ENCODE data around the gene NSF. TPM values are rescaled to one million over a fixed set of nuclear protein-coding genes. Genes with fewer than 3 reads are reported as not detected.

Gene NSF
- total RNA-seq, 2 donors from 2014 or later: 29.7 to 41.0 TPM

DNA sequence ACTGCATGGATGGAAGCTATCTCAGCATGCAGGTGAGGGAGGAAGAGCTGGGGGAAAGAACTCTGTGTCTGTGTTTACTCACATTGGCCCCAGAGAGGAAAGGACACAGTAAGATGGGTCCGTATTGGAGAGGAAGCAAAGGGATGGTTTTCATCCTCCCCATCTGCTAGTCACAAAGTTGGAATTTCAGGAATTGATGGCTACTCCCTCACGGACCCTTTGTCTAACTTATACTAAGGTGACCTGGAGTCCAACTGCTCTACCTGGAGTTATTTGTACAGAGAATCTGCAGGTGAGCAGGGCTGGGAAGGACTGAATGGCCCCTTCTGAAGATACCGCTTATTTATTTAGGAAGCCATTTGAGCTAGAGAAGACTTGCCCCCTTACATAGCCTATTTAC, 172.9 kb downstream of the NSF start:
- Mint-ChIP-seq H3K36me3 (ENCODE audit: low read depth) (peaks cover 60% of the 10 kb centered on the region), H3K27ac (no peak overlapping the region), H3K4me3 (no peak overlapping the region), H3K27me3 (ENCODE audit: insufficient read depth) (no peaks in the 10 kb centered on the region), H3K9me3 (no peaks in the 10 kb centered on the region), H3K4me1 (peaks cover 12% of the 10 kb centered on the region)
- TF ChIP-seq, protein P1, sequence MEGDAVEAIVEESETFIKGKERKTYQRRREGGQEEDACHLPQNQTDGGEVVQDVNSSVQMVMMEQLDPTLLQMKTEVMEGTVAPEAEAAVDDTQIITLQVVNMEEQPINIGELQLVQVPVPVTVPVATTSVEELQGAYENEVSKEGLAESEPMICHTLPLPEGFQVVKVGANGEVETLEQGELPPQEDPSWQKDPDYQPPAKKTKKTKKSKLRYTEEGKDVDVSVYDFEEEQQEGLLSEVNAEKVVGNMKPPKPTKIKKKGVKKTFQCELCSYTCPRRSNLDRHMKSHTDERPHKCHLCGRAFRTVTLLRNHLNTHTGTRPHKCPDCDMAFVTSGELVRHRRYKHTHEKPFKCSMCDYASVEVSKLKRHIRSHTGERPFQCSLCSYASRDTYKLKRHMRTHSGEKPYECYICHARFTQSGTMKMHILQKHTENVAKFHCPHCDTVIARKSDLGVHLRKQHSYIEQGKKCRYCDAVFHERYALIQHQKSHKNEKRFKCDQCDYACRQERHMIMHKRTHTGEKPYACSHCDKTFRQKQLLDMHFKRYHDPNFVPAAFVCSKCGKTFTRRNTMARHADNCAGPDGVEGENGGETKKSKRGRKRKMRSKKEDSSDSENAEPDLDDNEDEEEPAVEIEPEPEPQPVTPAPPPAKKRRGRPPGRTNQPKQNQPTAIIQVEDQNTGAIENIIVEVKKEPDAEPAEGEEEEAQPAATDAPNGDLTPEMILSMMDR (conservative IDR thresholded peaks at IDR 0.05): no peak
- no peak overlapping the region for H3K27ac ChIP-seq (ENCODE audit: low read depth, low read length)
- peaks cover 48% of the 10 kb centered on the region for H3K36me3 ChIP-seq (ENCODE audit: control insufficient read depth, insufficient read depth, low read length)
- no peak overlapping the region for H3K9ac ChIP-seq (ENCODE audit: extremely low read depth, low read length, poor library complexity, severe bottlenecking)
- no peaks in the 10 kb centered on the region for H3K27me3 ChIP-seq (ENCODE audit: control insufficient read depth, insufficient read depth, low read length, poor library complexity, severe bottlenecking)
- DNase-seq: no peak
- H3K4me3 ChIP-seq (ENCODE audit: low read length): no peak overlapping the region
- H3K9me3 ChIP-seq (ENCODE audit: control insufficient read depth, low read length): no peaks in the 10 kb centered on the region
- 91 to 100% methylated on average over 2 to 3 of the region's 3 CpGs for WGBS, 2 experiments (ENCODE audit: insufficient coverage in 1 of 2, insufficient read length in 1 of 2)
- no peaks in the 10 kb centered on the region for H3K4me1 ChIP-seq (ENCODE audit: control insufficient read depth, insufficient read depth, low read length)

- Mint-ChIP-seq H3K9me3 (no peaks in the 10 kb centered on the region), H3K4me3 (no peak overlapping the region)
- TF ChIP-seq, protein P1 (conservative IDR thresholded peaks at IDR 0.05): no peak
These were observed 173.7 kb downstream of the NSF start for GRCh38 chr17:46764000-46764708.

GRCh38 chr17:46764709-46765401, 174.4 kb downstream of the NSF start:
- Histone ChIP-seq H3K9me3 (ENCODE audit: control insufficient read depth, low read length) (no peaks in the 10 kb centered on the region), H3K27ac (ENCODE audit: low read depth, low read length) (no peak overlapping the region), H3K4me1 (ENCODE audit: control insufficient read depth, insufficient read depth, low read length) (no peaks in the 10 kb centered on the region), H3K27me3 (ENCODE audit: control insufficient read depth, insufficient read depth, low read length, poor library complexity, severe bottlenecking) (no peaks in the 10 kb centered on the region), H3K4me3 (ENCODE audit: low read length) (no peak overlapping the region), H3K36me3 (ENCODE audit: control insufficient read depth, insufficient read depth, low read length) (peaks cover 45% of the 10 kb centered on the region), H3K9ac (ENCODE audit: extremely low read depth, low read length, poor library complexity, severe bottlenecking) (no peak overlapping the region)
- peak; percentile 56 for DNase-seq
- peak overlapping the region; percentile 32 for H3K27ac Mint-ChIP-seq
- no peak overlapping the region for H3K4me3 Mint-ChIP-seq
- H3K27me3 Mint-ChIP-seq (ENCODE audit: insufficient read depth): no peaks in the 10 kb centered on the region
- TF ChIP-seq, protein P1 (conservative IDR thresholded peaks at IDR 0.05): no peak
- 94 to 95% methylated on average over 10 to 13 of the region's 13 CpGs for WGBS, 2 experiments (ENCODE audit: insufficient coverage in 1 of 2, insufficient read length in 1 of 2)
- H3K36me3 Mint-ChIP-seq (ENCODE audit: low read depth): peaks cover 63% of the 10 kb centered on the region
- H3K9me3 Mint-ChIP-seq: no peaks in the 10 kb centered on the region
- H3K4me1 Mint-ChIP-seq: peaks cover 12% of the 10 kb centered on the region

More at GRCh38 chr17:46764000-46764708, 173.7 kb downstream of the NSF start:
- Histone ChIP-seq H3K27ac (ENCODE audit: low read depth, low read length) (no peak overlapping the region), H3K27me3 (ENCODE audit: control insufficient read depth, insufficient read depth, low read length, poor library complexity, severe bottlenecking) (no peaks in the 10 kb centered on the region), H3K9ac (ENCODE audit: extremely low read depth, low read length, poor library complexity, severe bottlenecking) (no peak overlapping the region), H3K9me3 (ENCODE audit: control insufficient read depth, low read length) (no peaks in the 10 kb centered on the region), H3K4me3 (ENCODE audit: low read length) (no peak overlapping the region), H3K4me1 (ENCODE audit: control insufficient read depth, insufficient read depth, low read length) (no peaks in the 10 kb centered on the region), H3K36me3 (ENCODE audit: control insufficient read depth, insufficient read depth, low read length) (peaks cover 49% of the 10 kb centered on the region)
- peaks cover 12% of the 10 kb centered on the region for H3K4me1 Mint-ChIP-seq
- no peaks in the 10 kb centered on the region for H3K27me3 Mint-ChIP-seq (ENCODE audit: insufficient read depth)
- H3K36me3 Mint-ChIP-seq (ENCODE audit: low read depth): peaks cover 63% of the 10 kb centered on the region
- no peak for DNase-seq
- 92 to 100% methylated on average over 8 to 12 of the region's 12 CpGs for WGBS, 2 experiments (ENCODE audit: insufficient coverage in 1 of 2, insufficient read length in 1 of 2)
- no peak overlapping the region for H3K27ac Mint-ChIP-seq

All from endodermal cell (in vitro differentiated cells).